GM18498 (cell line): ENCODE measurements around the gene DEGS2.

Experiments
- ATAC-seq: cut with Tn5 transposase; IDR thresholded peaks from one replicate; pipeline ENCODE4 v1.9.1; 2021; ENCODE audit warnings: mild to moderate bottlenecking, moderate library complexity; ENCODE audit not compliant: unreplicated experiment

The DEGS2 gene

GRCh38 chr14:100149851-100150611 is 9.4 kb downstream of the DEGS2 start:
- ATAC-seq: no peak

- no peak for ATAC-seq
Measured at GRCh38 chr14:100148837-100149731, 10.4 kb downstream of the DEGS2 start.

GRCh38 chr14:100147691-100148464 is 11.6 kb downstream of the DEGS2 start:
- no peak for ATAC-seq

GRCh38 chr14:100147181-100147631 is 12.2 kb downstream of the DEGS2 start:
- ATAC-seq: no peak

GRCh38 chr14:100146531-100147091 is 12.8 kb downstream of the DEGS2 start:
- ATAC-seq: no peak

DNA sequence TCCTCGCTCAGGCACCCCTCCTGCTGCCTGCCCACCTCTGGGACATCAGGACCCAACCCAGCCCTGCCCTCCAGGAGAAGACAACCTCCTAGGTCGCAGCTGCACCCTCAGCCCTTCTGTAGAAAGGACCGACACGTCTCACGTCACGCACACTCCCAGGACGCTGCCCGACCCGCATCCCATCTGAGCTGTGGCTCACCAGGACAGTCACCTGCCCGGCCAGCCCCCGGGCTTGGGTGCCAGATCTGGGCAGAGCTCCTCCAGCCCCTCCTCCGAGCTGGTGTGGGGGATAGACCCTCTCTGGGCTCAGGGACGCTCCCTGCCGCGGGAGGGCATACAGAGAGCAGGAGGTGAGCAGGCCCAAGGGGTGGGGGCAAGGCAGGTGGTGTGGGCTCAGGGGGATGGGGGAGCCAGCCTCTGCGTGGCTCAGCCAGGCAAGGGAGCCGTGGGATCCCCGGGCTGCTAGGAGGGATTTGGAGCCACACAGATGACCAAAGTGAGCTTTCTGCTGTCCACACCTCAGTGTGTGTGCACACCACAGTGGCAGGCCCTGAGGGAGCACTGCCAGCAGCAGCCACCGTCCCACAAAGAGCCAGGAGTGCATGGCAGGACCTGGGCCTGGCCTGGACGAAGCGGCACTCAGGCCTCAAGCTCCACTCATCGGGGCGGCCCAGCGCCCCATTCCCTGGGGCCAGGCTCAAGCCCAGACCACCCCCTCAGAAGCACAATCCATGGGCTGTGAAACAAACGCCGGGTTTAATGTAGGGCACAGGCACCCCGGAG is 13.6 kb downstream of the DEGS2 start:
- no peak for ATAC-seq

DNA sequence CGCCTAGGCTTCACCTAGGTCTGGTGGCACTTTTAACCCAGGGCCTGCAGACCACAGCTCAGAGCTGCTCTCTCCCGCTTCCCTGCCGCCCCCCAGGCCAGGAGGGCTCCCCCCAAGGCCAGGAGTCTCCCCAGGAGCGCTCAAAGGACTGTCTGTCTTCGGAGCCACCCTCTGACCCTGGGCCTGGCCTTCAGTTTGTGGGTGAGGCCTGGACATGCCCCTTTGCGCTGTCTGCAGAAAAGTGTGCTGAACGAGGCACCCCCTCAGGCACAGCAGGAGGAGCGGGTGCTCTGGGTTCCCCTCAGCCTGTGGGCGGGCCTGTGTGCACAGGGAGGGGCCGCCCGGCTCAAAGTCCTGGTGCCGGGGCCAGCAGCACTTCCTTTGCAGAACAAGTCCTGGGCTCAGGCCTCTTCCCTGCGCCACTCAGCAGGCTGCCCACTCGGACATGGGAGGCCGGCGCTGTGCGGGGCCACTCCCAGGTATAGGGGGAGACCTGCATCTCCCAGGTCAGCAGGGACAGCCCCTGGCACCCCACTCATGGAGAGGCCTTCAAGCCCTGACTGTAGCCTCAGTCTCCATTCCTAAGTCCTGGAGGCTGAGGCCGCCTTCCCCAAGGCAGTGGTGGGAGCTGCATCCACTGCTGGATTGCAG is 14.3 kb downstream of the DEGS2 start:
- ATAC-seq: no peak

- ATAC-seq: no peak
Measured at GRCh38 chr14:100144645-100144995, 14.8 kb downstream of the DEGS2 start.

- ATAC-seq: no peak
Measured at GRCh38 chr14:100143934-100144333, 15.5 kb downstream of the DEGS2 start.

DNA sequence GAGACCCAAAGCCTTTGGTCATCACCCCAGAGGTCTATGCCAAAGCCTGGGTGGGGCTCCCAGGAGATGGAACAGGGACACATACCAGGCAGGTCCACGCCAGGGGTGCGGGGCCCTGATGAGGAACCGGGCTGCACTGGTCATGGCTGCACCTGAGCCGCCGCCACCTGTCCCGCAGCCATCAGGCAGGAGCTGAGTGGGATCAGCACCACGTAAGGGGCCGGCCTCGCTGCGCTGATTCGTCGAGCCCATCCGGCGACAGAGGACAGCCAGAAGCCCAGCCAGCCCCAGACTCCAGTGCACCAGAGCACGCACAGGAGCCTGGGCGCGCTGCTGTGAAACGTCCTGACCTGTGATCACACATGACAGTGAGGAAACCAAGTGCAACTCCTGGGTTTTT is 15.9 kb downstream of the DEGS2 start:
- ATAC-seq: no peak

DNA sequence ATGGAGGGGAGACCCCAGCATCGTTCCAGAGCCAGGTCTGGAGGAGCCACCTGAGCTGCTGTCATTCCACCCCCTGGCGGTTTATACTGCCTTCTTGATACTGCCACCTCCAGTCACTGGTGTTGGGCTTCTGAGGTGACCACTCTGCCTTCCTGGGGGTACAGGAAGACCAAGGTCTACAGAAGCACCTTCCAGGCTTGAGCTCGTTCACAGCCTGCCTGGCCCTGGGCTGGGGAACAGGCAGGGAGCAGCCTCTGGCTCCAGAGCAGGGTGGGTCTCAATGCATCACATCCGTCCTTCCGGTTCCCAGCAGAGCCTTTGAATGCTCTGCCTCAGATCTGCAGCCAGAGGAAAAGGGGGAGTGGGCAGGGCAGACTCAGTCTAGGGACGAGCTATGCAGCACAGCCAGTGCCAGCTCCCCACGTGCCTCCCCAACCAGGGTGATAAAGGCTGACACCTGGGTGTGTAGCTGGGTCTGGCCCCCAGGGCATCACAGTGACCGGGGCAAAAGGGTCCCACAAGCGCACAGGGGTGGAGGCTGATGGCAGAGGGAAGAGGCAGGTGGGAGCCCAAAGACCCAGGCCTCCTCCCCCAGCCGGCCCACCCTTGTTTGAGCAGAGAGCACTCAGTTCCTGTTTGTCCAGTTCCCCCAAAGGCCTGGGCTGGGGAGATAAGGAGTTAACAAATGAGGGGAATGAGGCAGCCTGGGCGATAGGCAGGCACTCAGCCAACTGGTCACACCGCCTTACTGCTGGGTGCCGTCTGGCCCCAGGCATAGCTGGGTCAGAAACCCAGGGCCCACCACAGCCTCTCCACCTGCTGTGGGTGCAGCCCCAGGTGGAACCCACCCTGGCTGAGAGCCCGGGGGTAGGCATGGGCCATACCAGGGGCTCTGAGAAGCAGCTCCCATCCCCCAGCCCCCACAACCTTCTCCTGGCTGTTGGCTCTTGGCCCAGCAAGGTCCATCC is 17.1 kb downstream of the DEGS2 start:
- ATAC-seq: no peak

DNA sequence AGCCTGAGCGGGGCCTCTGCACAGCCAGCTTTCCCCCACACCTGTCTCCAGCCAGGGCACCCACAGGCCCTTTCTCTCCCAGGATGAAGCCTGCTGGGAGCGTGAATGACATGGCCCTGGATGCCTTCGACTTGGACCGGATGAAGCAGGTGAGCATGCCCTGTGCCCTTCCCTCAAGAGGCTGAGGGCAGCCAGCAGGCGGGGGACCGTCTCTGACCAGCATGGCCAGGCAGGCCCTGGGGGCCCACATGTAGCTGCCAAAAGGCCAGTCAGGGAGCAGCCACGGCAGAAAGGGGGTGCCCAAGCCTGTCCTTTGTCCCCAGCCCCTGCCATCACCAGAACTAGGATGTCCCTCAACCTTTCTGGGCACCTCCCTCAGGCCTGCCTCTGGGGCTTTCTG is 18.3 kb downstream of the DEGS2 start:
- ATAC-seq: no peak

GRCh38 chr14:100140452-100141078 is 18.9 kb downstream of the DEGS2 start:
- ATAC-seq: no peak

DNA sequence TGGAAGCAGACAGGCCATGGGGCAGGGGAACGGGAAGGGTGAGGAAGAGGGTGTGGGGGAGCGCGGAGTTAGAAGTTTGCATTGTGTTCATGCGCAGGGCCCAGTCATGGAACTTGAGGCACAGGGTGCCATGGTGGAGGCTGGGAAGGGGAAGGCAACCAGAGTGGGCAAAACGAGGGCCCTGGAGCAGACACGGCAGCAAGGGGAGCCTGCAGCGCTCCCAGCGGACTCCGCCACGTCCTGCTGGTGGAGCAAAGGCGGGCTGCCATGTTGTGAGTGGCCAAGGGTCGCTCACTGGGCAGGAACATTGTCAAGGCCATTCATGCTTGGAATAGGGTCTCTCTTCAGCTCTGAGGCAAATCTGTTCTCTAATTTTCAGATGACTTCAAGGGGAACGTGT is 20.5 kb downstream of the DEGS2 start:
- no peak for ATAC-seq

GRCh38 chr14:100138082-100138787 is 21.2 kb downstream of the DEGS2 start:
- ATAC-seq: no peak

GRCh38 chr14:100137173-100137572 is 22.3 kb downstream of the DEGS2 start:
- no peak for ATAC-seq

DNA sequence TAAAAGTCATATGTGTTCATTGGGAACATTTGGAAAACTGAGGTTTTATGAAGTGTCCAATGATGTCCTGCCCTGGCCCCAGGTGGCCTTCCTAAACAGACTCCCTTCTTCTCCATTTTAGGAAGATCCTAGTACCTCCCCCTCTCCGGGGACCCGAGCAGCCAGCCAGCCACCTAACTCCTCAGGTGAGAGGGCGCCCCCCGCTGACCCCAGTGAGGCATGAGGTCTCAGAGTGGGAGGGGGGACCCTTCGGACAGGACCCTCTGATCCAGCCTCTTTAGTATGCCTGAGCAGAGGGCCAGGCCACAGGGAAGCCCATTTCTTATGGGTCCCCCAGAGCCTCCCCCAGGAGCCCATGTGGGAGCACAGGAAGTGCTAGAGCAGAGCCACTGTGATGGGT is 23.7 kb downstream of the DEGS2 start:
- ATAC-seq: no peak

DNA sequence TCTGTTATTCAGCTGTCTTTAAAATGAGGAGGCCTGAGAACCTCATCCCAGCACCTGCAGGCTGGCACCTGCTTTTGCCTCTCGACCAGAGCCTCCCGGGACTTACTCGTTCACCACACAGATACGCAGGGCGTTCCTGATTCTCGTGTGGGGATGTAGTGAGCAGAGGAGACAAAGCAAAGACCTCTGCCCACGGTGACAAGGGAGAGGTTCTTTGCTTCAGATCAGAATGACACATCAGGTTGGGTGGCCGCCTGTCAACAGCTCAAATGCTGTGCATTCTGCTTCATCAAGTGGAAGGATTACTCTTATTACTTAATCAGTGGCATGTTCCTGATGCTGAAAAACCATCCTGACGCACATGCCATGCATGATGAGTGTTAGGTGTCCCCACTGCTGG is 24.4 kb downstream of the DEGS2 start:
- ATAC-seq: no peak
